ENCODE measurements around the gene ROBO3. TPM values are rescaled to one million over a fixed set of nuclear protein-coding genes. Genes with fewer than 3 reads are reported as not detected.

ROBO3 gene
- total and polyA plus RNA-seq, 10 of the 15 experiments (the other 5 are each of a cell fraction or from before 2014, with no cell fraction given) = 0.10 to 0.63 (median 0.31) TPM; not detected in 2

DNA sequence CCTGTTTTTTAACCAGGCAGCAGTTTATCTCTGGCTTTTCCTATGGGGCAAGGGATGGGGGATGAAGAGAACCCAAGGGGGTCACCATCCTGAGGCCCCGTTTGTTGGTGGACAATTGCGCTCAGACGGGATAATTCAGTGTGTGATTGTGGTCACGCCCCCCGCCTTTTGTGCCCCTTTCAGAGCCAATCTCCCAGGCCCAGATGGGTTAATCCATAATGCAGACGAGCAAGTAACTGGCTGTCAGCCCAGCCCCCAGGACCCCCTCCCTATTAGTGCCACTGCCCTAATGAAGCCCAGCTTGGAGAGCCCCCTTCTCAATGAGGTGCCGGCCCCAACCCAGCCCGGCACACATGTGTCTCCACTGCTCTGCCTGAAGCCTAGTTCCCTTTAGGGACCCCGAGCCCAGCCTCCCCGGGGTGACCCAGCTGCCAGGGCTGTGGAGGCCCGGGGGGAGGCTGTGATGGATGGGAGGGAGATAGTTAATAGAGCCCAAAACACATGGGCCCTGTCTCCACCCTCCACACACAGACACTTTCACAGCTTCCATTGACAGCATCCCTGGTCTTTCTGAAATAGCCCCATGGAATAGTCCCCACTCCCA is 19.1 kb upstream of the ROBO3 start:
- H3K9me3 ChIP-seq (replicated peaks; ENCODE audit: control insufficient read depth, insufficient read depth, low read length) = no peaks in the 10 kb centered on the region
- no peak overlapping the region for H3K27ac ChIP-seq (ENCODE audit: control insufficient read depth, insufficient read depth)
- H3K79me2 ChIP-seq (ENCODE audit: control insufficient read depth, insufficient read depth, low read length) = no peaks in the 10 kb centered on the region
- H3K4me3 ChIP-seq = no peak overlapping the region
- ATAC-seq (no peak), FAIRE-seq (no peak), DNase-seq (ENCODE audit: low read depth, low spot score) (no peak)
- peaks cover 6 to 25% of the 10 kb centered on the region in 2 experiments for H3K27me3 ChIP-seq (replicated peaks in 1 of 2; ENCODE audit: control insufficient read depth in 2 of 2, insufficient read depth in 2 of 2, low read length in 1 of 2)
- ChIA-PET POLR2A (no interaction called here), SMC1A (ENCODE audit: uncharacterized antibody, unreplicated experiment) (interaction anchor here (0.9 kb wide), 1 partner anchor 296 kb away, joined by 3 read pairs; no protein-coding TSS in a partner anchor), RAD21 (ENCODE audit: unreplicated experiment) (no interaction called here), CTCF (no interaction called here)
- no TSS peak for BruUV-seq (replicated peaks)
- no peaks in the 10 kb centered on the region for H3K4me1 ChIP-seq (ENCODE audit: control insufficient read depth, insufficient read depth, low read length)
- no peak overlapping the region for H3K9ac ChIP-seq (ENCODE audit: control insufficient read depth, insufficient read depth, low read length)
- intact Hi-C loops (cut with micrococcal nuclease; ENCODE audit: unreplicated experiment) = no loop called here
- no peak overlapping the region for H3K4me2 ChIP-seq (ENCODE audit: control insufficient read depth, insufficient read depth)
- TF ChIP-seq FOS (IDR thresholded peaks at IDR 0.05; ENCODE audit: borderline replicate concordance, extremely low read depth, insufficient read length) (no peak), RB1 (IDR thresholded peaks at IDR 0.05; ENCODE audit: borderline replicate concordance) (no peak), NFYB (IDR thresholded peaks at IDR 0.05; ENCODE audit: insufficient read depth, low read depth, low read length) (no peak), ZZZ3 (IDR thresholded peaks at IDR 0.05; ENCODE audit: control insufficient read depth, insufficient read length, low read depth) (no peak), HDAC6 (IDR thresholded peaks at IDR 0.05; ENCODE audit: unreplicated experiment) (no peak), STAT1 (conservative IDR thresholded peaks at IDR 0.05) (no peak), CHD2 (IDR thresholded peaks at IDR 0.05; ENCODE audit: borderline replicate concordance, low read depth, low read length) (no peak), SREBF1 (IDR thresholded peaks at IDR 0.05; ENCODE audit: low read length) (no peak), MYB (IDR thresholded peaks at IDR 0.05; ENCODE audit: borderline replicate concordance, low read depth, low read length) (no peak), NR2C1 (IDR thresholded peaks at IDR 0.05) (no peak), CHD4 (IDR thresholded peaks at IDR 0.05) (no peak), NFIC (IDR thresholded peaks at IDR 0.05; ENCODE audit: low read depth, low read length) (no peak), RAD51 (IDR thresholded peaks at IDR 0.05) (no peak), EED (IDR thresholded peaks at IDR 0.05; ENCODE audit: low read depth) (no peak), MTA3 (IDR thresholded peaks at IDR 0.05; ENCODE audit: borderline replicate concordance, low read length) (no peak), MXI1 (IDR thresholded peaks at IDR 0.05; ENCODE audit: low read depth, low read length) (no peak), ZNF622 (IDR thresholded peaks at IDR 0.05) (no peak)
- TF ChIP-seq, protein P1, sequence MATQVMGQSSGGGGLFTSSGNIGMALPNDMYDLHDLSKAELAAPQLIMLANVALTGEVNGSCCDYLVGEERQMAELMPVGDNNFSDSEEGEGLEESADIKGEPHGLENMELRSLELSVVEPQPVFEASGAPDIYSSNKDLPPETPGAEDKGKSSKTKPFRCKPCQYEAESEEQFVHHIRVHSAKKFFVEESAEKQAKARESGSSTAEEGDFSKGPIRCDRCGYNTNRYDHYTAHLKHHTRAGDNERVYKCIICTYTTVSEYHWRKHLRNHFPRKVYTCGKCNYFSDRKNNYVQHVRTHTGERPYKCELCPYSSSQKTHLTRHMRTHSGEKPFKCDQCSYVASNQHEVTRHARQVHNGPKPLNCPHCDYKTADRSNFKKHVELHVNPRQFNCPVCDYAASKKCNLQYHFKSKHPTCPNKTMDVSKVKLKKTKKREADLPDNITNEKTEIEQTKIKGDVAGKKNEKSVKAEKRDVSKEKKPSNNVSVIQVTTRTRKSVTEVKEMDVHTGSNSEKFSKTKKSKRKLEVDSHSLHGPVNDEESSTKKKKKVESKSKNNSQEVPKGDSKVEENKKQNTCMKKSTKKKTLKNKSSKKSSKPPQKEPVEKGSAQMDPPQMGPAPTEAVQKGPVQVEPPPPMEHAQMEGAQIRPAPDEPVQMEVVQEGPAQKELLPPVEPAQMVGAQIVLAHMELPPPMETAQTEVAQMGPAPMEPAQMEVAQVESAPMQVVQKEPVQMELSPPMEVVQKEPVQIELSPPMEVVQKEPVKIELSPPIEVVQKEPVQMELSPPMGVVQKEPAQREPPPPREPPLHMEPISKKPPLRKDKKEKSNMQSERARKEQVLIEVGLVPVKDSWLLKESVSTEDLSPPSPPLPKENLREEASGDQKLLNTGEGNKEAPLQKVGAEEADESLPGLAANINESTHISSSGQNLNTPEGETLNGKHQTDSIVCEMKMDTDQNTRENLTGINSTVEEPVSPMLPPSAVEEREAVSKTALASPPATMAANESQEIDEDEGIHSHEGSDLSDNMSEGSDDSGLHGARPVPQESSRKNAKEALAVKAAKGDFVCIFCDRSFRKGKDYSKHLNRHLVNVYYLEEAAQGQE (IDR thresholded peaks at IDR 0.05; ENCODE audit: low read depth, low read length) = no peak
- TF ChIP-seq, protein P2, sequence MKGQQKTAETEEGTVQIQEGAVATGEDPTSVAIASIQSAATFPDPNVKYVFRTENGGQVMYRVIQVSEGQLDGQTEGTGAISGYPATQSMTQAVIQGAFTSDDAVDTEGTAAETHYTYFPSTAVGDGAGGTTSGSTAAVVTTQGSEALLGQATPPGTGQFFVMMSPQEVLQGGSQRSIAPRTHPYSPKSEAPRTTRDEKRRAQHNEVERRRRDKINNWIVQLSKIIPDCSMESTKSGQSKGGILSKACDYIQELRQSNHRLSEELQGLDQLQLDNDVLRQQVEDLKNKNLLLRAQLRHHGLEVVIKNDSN (IDR thresholded peaks at IDR 0.05; ENCODE audit: borderline replicate concordance, extremely low read length, insufficient read depth, low read depth, low read length) = no peak
- no peak overlapping the region for H2AFZ ChIP-seq (ENCODE audit: control insufficient read depth, low read depth, low read length)
- WGBS (ENCODE audit: insufficient coverage, insufficient replicate concordance, low lambda C conversion rate, missing lambda C conversion rate) = 2% methylated on average over 11 of the region's 11 CpGs
- in situ Hi-C loops (cut with MboI) = loop anchor here (25.0 kb wide), 1 partner anchor 434 kb away; the partner anchor contains the start of gene OR8B4
- H3K36me3 ChIP-seq (ENCODE audit: control insufficient read depth in 2 of 2, insufficient read depth in 2 of 2, low read length in 1 of 2) = no peaks in the 10 kb centered on the region
- no peaks in the 10 kb centered on the region for H4K20me1 ChIP-seq (ENCODE audit: control insufficient read depth, insufficient read depth)
